ENCODE results near the gene VPS37B.

VPS37B gene

DNA sequence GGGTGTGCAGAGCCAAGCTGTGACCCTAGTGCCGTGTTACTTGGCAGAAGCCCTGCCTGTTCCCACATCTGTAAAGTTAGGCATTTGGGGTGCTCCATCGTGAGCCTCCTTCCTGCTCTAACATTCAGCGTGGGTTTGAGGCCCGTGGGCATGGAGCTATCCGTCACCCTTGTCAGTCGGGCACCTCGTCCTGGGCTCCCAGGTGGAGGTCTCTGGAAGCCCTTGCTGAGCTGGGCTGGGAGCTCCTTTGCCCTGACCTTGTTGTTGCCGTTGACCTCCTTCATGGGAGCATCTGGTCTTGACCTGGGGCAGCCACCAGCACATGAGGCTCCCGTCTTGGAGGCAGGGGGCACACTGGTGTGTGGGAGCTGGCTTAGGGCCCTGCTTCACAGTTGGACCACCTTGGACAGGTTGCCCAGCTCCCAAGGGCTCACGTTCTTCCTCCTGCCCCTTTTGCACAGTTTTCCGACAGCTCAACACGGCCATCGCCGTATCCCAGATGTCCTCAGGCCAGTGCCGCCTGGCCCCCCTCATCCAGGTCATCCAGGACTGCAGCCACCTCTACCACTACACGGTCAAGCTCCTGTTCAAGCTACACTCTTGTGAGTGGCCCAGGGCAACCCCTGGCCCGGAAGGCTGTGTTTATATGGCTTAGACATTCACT lies 42.2 kb downstream of the VPS37B start:
- no peak for DNase-seq (ENCODE audit: low read depth)
- H3K4me3 ChIP-seq (ENCODE audit: low read depth, low read length) = no peak overlapping the region
- TF ChIP-seq CTCF (IDR thresholded peaks at IDR 0.05; ENCODE audit: insufficient read depth, low read depth, low read length, missing control alignments) = no peak

DNA sequence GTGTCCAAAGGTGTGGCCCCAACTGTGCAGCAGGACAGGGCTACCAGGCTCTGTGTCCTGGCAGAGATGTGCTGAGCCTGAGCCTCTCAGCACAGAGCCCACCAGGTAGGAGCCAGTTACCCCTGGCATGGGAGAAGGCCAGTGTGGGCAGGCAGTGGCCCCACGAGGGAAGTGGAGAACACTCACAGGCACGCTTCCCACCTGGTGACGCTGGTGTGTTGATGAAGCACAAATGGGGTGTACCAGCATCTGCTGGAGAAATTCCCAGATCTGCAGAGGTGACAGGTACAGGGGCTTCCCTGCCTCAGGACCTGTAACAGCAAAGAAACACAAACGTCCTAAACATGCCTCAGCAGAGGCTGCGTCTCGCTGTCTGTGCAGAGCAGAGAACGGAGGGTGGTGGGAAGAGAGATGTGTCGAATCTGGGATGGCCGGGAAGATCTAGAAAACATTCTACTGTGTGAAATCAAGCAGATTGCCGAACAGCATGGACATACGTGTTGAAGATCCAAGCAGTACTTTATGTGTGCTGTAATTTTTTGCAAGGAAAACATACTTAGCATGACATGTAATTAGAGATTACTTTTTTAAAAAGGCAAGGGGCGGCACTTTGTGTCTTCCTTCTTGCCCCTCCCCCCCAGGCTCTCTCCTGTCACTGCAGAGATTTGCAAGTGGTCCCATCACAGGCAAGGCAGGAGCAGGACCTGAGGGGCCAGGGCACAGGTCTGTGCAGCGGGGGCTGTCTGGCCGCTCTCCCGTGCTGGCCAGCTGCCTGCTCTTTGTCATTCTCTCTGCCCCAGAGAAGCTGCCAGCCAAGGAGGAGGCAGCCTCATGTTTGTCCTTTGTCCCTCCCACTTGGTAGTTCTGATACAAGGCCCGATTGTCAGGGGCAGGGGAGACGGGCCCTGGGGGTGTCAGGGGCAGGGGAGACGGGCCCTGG lies 43.3 kb downstream of the VPS37B start:
- no peak for TF ChIP-seq CTCF (IDR thresholded peaks at IDR 0.05; ENCODE audit: insufficient read depth, low read depth, low read length, missing control alignments)
- H3K4me3 ChIP-seq (ENCODE audit: low read depth, low read length) = no peak overlapping the region
- no peak for DNase-seq (ENCODE audit: low read depth)

GRCh38 chr12:122851820-122852219 lies 44.1 kb downstream of the VPS37B start:
- H3K4me3 ChIP-seq (ENCODE audit: low read depth, low read length) = no peak overlapping the region
- TF ChIP-seq CTCF (IDR thresholded peaks at IDR 0.05; ENCODE audit: insufficient read depth, low read depth, low read length, missing control alignments) = no peak
- no peak for DNase-seq (ENCODE audit: low read depth)

DNA sequence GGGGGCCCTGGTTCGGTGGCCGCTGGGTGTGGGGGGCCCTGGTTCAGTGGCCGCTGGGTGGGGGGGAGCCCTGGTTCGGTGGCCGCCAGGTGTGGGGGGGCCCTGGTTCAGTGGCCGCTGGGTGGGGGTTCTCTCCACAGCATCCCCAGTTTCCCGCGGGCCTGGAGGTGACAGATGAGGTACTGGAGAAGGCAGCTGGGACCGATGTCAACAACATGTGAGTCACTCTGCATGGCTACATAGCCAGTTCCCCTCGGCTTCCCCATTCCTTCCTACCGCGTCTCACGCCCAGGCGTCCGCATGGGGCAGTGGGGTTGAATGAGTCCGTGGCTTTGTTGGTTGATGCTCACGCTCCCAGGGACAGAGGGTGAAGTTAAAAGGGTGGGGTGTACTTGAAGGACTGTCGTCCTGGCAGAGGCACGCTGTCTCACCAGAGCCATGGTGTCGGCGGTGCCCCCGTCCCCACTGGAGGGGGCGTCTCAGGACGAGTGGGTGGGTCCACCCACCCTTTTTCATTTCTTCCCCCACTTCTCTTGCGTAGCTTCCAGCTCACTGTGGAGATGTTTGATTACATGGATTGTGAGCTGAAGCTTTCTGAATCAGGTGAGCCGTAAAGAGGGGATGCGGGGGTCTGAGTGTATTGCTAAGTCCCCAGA lies 45.1 kb downstream of the VPS37B start:
- no peak for DNase-seq (ENCODE audit: low read depth)
- no peak overlapping the region for H3K4me3 ChIP-seq (ENCODE audit: low read depth, low read length)
- no peak for TF ChIP-seq CTCF (IDR thresholded peaks at IDR 0.05; ENCODE audit: insufficient read depth, low read depth, low read length, missing control alignments)

- no peak overlapping the region for H3K4me3 ChIP-seq (ENCODE audit: low read depth, low read length)
- no peak for TF ChIP-seq CTCF (IDR thresholded peaks at IDR 0.05; ENCODE audit: insufficient read depth, low read depth, low read length, missing control alignments)
- no peak for DNase-seq (ENCODE audit: low read depth)
Observed at GRCh38 chr12:122850048-122850445, 45.9 kb downstream of the VPS37B start.

- TF ChIP-seq CTCF (IDR thresholded peaks at IDR 0.05; ENCODE audit: insufficient read depth, low read depth, low read length, missing control alignments) = no peak
Observed at GRCh38 chr12:122849352-122850047, 46.4 kb downstream of the VPS37B start.

More at GRCh38 chr12:122849352-122850047, 46.4 kb downstream of the VPS37B start:
- DNase-seq (ENCODE audit: low read depth) = no peak
- H3K4me3 ChIP-seq (ENCODE audit: low read depth, low read length) = no peak overlapping the region

Data from GM12865 (cell line).